ENCODE data around the gene KCTD1. TPM values are rescaled to one million over a fixed set of nuclear protein-coding genes. Genes with fewer than 3 reads are reported as not detected.

KCTD1 gene
- total and polyA plus RNA-seq, 2 of the 4 experiments (the other 2 are of a cell fraction): 5.0 to 5.8 TPM

GRCh38 chr18:26574958-26575864, 26.9 kb upstream of the KCTD1 start:
- ATAC-seq (ENCODE audit: low read depth) (peak; percentile 72), DNase-seq (peak; percentile 46)
- no peak overlapping the region for H2AK5ac ChIP-seq (ENCODE audit: low read depth, low read length)
- 4% methylated on average over 15 of the region's 27 CpGs; no CpG with 5 or more reads in 1 of the 2 experiments for WGBS, 2 experiments (ENCODE audit: extremely low coverage in 2 of 2, insufficient read length in 1 of 2)
- H3K4me3 ChIP-seq (ENCODE audit: insufficient read depth, low read depth, low read length): peak overlapping the region; percentile 43
- H3K36me3 ChIP-seq (ENCODE audit: control insufficient read depth, insufficient read depth, low read length): no peaks in the 10 kb centered on the region
- H3K18ac ChIP-seq (ENCODE audit: low read depth, low read length): no peak overlapping the region
- H3K9ac ChIP-seq (ENCODE audit: low read depth, low read length): peak overlapping the region; percentile 2; the same call in 1 of the 2 replicates
- TF ChIP-seq MAZ (IDR thresholded peaks at IDR 0.05; ENCODE audit: borderline replicate concordance, low read depth, low read length): no peak
- no peak for TF ChIP-seq FOS (IDR thresholded peaks at IDR 0.05; ENCODE audit: low read depth, low read length)
- peak; percentile 44; the same call in 1 of the 2 replicates for TF ChIP-seq NFE2L2 (IDR thresholded peaks at IDR 0.05; ENCODE audit: low read depth, low read length)
- no peak for TF ChIP-seq RCOR1 (IDR thresholded peaks at IDR 0.05; ENCODE audit: insufficient replicate concordance, low read length)
- TF ChIP-seq, protein P1, sequence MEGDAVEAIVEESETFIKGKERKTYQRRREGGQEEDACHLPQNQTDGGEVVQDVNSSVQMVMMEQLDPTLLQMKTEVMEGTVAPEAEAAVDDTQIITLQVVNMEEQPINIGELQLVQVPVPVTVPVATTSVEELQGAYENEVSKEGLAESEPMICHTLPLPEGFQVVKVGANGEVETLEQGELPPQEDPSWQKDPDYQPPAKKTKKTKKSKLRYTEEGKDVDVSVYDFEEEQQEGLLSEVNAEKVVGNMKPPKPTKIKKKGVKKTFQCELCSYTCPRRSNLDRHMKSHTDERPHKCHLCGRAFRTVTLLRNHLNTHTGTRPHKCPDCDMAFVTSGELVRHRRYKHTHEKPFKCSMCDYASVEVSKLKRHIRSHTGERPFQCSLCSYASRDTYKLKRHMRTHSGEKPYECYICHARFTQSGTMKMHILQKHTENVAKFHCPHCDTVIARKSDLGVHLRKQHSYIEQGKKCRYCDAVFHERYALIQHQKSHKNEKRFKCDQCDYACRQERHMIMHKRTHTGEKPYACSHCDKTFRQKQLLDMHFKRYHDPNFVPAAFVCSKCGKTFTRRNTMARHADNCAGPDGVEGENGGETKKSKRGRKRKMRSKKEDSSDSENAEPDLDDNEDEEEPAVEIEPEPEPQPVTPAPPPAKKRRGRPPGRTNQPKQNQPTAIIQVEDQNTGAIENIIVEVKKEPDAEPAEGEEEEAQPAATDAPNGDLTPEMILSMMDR (conservative IDR thresholded peaks at IDR 0.05; ENCODE audit: low read depth, low read length): no peak
- TF ChIP-seq BHLHE40 (IDR thresholded peaks at IDR 0.05; ENCODE audit: low read depth, low read length): 0 out of 2 replicates have a peak, but pooled peaks have one; percentile 26
- ChIA-PET CTCF (no interaction called here), POLR2A (ENCODE audit: unreplicated experiment) (no interaction called here)
- no TSS peak for BruUV-seq (replicated peaks)
- no peaks in the 10 kb centered on the region for H3K79me1 ChIP-seq (ENCODE audit: low read depth in 1 of 2, low read length in 2 of 2)
- no peak overlapping the region for H4K8ac ChIP-seq (ENCODE audit: low read depth in 2 of 2, low read length in 2 of 2)
- H4K20me1 ChIP-seq (ENCODE audit: insufficient read depth, low read length): no peaks in the 10 kb centered on the region
- H2BK20ac ChIP-seq (ENCODE audit: low read depth, low read length): no peak overlapping the region
- H3K9me3 ChIP-seq (ENCODE audit: control insufficient read depth, insufficient read depth, low read length): no peaks in the 10 kb centered on the region
- 0 out of 2 replicates have a peak overlapping the region, but pooled peaks have one; percentile 32 for H3K23ac ChIP-seq (ENCODE audit: low read depth, low read length)
- H3K14ac ChIP-seq (replicated peaks; ENCODE audit: low read depth, low read length): no peak overlapping the region
- no peak overlapping the region for H3K4ac ChIP-seq (ENCODE audit: low read depth, low read length)
- no peaks in the 10 kb centered on the region for H3K9me1 ChIP-seq (ENCODE audit: insufficient read depth, low read length)
- in situ Hi-C loops (cut with MboI; ENCODE audit: low sequenced_read_pairs) (no loop called here), dilution Hi-C loops (cut with HindIII; ENCODE audit: low sequenced_read_pairs, unreplicated experiment) (no loop called here), intact Hi-C loops (cut with micrococcal nuclease) (no loop called here)
- H2AFZ ChIP-seq (replicated peaks; ENCODE audit: low read length, poor library complexity): peak overlapping the region; percentile 80
- H3K27ac ChIP-seq (ENCODE audit: insufficient read depth, low read length): no peak overlapping the region
- H3K4me1 ChIP-seq (ENCODE audit: control insufficient read depth, insufficient read depth, low read length): no peaks in the 10 kb centered on the region
- no peak overlapping the region for H2BK5ac ChIP-seq (ENCODE audit: low read depth, low read length, poor library complexity, severe bottlenecking)
- no peak overlapping the region for H4K5ac ChIP-seq (ENCODE audit: low read depth, low read length)
- no peak overlapping the region for H2AK9ac ChIP-seq (replicated peaks; ENCODE audit: low read depth, low read length, poor library complexity)
- peak overlapping the region; percentile 89 for H3K4me2 ChIP-seq (ENCODE audit: low read depth, low read length)
- H2BK15ac ChIP-seq (ENCODE audit: low read depth, low read length): no peak overlapping the region
- no peak overlapping the region for H4K91ac ChIP-seq (ENCODE audit: insufficient read depth, low read depth, low read length)
- H2BK120ac ChIP-seq (ENCODE audit: low read depth, low read length): no peak overlapping the region
- peaks cover 19% of the 10 kb centered on the region for H3K27me3 ChIP-seq (ENCODE audit: control insufficient read depth, insufficient read depth, low read length)
- H3K56ac ChIP-seq (ENCODE audit: extremely low read depth, insufficient read depth, low read length): no peak overlapping the region
